ENCODE results near the gene RGCC. TPM values are rescaled to one million over a fixed set of nuclear protein-coding genes. Genes with fewer than 3 reads are reported as not detected.

The RGCC gene
- polyA plus RNA-seq, 1 donor from 2014 or later: not detected

DNA sequence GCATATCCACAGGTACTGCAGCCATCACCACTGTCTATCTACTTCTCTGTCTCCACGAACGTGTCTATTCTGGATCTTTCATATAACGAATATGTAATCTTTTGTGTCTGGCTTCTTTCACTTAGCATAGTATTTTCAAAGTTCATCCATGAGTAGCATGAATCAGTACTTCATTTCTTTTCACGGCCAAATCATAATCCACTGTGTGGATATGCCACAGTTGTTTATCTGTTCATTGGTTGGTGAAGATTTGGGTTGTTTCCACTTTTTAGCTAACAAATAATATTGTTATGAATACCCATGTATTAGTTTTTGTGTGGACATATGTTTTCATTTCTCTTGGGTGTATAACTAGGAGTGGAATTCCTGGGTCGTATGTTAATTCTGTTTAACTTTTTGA lies 14.4 kb downstream of the RGCC start:
- no peak overlapping the region for H3K4me2 ChIP-seq (ENCODE audit: low read length)
- no peak overlapping the region for H2AFZ ChIP-seq (ENCODE audit: low read depth, low read length)
- no peaks in the 10 kb centered on the region for H4K20me1 ChIP-seq (ENCODE audit: insufficient read depth)
- H3K9me3 ChIP-seq (ENCODE audit: low read length): no peaks in the 10 kb centered on the region
- H3K9ac ChIP-seq (ENCODE audit: low read length): no peak overlapping the region
- no peaks in the 10 kb centered on the region for H3K27me3 ChIP-seq (ENCODE audit: insufficient read depth, low read depth, low read length)
- no peaks in the 10 kb centered on the region for H3K36me3 ChIP-seq (ENCODE audit: insufficient read depth, low read length)
- no peak for TF ChIP-seq EZH2 (IDR thresholded peaks at IDR 0.05; ENCODE audit: borderline replicate concordance, insufficient read depth, low read length, poor library complexity, severe bottlenecking)
- no peak for TF ChIP-seq TAF1 (IDR thresholded peaks at IDR 0.05; ENCODE audit: low read depth)
- no peak for TF ChIP-seq SMC3 (conservative IDR thresholded peaks at IDR 0.05; ENCODE audit: poor library complexity)
- no peak for TF ChIP-seq RAD21 (conservative IDR thresholded peaks at IDR 0.05)
- TF ChIP-seq POLR2AphosphoS5 (IDR thresholded peaks at IDR 0.05): no peak
- no peak for TF ChIP-seq MXI1 (conservative IDR thresholded peaks at IDR 0.05; ENCODE audit: poor library complexity, severe bottlenecking)
- no peaks in the 10 kb centered on the region for H3K79me2 ChIP-seq (replicated peaks; ENCODE audit: insufficient read depth, low read length)
- no peaks in the 10 kb centered on the region for H3K9me2 ChIP-seq (ENCODE audit: insufficient read depth, low read length)
- H3K4me3 ChIP-seq (ENCODE audit: low read length): no peak overlapping the region
- H3K27ac ChIP-seq (ENCODE audit: low read length): no peak overlapping the region
- H3F3A ChIP-seq (ENCODE audit: insufficient read depth, low read length, poor library complexity, severe bottlenecking): no peaks in the 10 kb centered on the region

DNA sequence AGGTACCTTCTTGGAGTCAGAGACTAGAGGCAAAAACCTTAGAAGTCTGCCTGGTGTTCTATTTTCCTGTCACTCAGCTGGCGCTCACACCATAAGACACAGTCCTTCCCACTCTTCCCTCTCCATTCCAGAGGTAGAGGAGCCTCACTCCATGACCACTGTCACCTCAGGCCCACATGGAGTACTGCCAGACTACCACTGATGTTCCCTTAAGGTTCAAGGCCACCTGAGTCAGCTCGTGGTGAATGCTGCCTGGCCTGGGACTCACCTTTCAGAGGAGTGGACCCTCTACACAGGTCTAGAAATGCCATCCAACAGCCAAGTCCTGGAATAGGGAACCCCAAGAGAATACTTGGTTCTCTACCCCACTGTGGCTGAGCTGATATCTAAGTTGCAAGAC lies 29.9 kb downstream of the RGCC start:
- Histone ChIP-seq H2AFZ (ENCODE audit: low read depth, low read length) (no peak overlapping the region), H3K27ac (ENCODE audit: low read length) (no peak overlapping the region), H3K27me3 (ENCODE audit: insufficient read depth, low read depth, low read length) (no peaks in the 10 kb centered on the region), H3K36me3 (ENCODE audit: insufficient read depth, low read length) (no peaks in the 10 kb centered on the region), H3K4me3 (ENCODE audit: low read length) (no peak overlapping the region), H3K9ac (ENCODE audit: low read length) (no peak overlapping the region), H3K4me2 (ENCODE audit: low read length) (no peak overlapping the region), H3F3A (ENCODE audit: insufficient read depth, low read length, poor library complexity, severe bottlenecking) (no peaks in the 10 kb centered on the region), H4K20me1 (ENCODE audit: insufficient read depth) (no peaks in the 10 kb centered on the region), H3K9me2 (ENCODE audit: insufficient read depth, low read length) (no peaks in the 10 kb centered on the region), H3K9me3 (ENCODE audit: low read length) (no peaks in the 10 kb centered on the region), H3K79me2 (replicated peaks; ENCODE audit: insufficient read depth, low read length) (no peaks in the 10 kb centered on the region)
- TF ChIP-seq MXI1 (conservative IDR thresholded peaks at IDR 0.05; ENCODE audit: poor library complexity, severe bottlenecking): no peak
- TF ChIP-seq TAF1 (IDR thresholded peaks at IDR 0.05; ENCODE audit: low read depth): no peak
- TF ChIP-seq POLR2AphosphoS5 (IDR thresholded peaks at IDR 0.05): no peak
- TF ChIP-seq REST (IDR thresholded peaks at IDR 0.05; ENCODE audit: borderline replicate concordance): no peak
- TF ChIP-seq EZH2 (IDR thresholded peaks at IDR 0.05; ENCODE audit: borderline replicate concordance, insufficient read depth, low read length, poor library complexity, severe bottlenecking): no peak
- TF ChIP-seq EP300 (conservative IDR thresholded peaks at IDR 0.05; ENCODE audit: poor library complexity, severe bottlenecking): no peak
- no peak for TF ChIP-seq SMC3 (conservative IDR thresholded peaks at IDR 0.05; ENCODE audit: poor library complexity)
- TF ChIP-seq RAD21 (conservative IDR thresholded peaks at IDR 0.05): no peak
- TF ChIP-seq, protein P1, sequence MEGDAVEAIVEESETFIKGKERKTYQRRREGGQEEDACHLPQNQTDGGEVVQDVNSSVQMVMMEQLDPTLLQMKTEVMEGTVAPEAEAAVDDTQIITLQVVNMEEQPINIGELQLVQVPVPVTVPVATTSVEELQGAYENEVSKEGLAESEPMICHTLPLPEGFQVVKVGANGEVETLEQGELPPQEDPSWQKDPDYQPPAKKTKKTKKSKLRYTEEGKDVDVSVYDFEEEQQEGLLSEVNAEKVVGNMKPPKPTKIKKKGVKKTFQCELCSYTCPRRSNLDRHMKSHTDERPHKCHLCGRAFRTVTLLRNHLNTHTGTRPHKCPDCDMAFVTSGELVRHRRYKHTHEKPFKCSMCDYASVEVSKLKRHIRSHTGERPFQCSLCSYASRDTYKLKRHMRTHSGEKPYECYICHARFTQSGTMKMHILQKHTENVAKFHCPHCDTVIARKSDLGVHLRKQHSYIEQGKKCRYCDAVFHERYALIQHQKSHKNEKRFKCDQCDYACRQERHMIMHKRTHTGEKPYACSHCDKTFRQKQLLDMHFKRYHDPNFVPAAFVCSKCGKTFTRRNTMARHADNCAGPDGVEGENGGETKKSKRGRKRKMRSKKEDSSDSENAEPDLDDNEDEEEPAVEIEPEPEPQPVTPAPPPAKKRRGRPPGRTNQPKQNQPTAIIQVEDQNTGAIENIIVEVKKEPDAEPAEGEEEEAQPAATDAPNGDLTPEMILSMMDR (IDR thresholded peaks at IDR 0.05; ENCODE audit: poor library complexity, severe bottlenecking): no peak
